ENCODE data around the gene TWF2.
A peak's percentile ranks its signal among the peaks of the same experiment; 100 is the strongest.

The TWF2 gene

DNA sequence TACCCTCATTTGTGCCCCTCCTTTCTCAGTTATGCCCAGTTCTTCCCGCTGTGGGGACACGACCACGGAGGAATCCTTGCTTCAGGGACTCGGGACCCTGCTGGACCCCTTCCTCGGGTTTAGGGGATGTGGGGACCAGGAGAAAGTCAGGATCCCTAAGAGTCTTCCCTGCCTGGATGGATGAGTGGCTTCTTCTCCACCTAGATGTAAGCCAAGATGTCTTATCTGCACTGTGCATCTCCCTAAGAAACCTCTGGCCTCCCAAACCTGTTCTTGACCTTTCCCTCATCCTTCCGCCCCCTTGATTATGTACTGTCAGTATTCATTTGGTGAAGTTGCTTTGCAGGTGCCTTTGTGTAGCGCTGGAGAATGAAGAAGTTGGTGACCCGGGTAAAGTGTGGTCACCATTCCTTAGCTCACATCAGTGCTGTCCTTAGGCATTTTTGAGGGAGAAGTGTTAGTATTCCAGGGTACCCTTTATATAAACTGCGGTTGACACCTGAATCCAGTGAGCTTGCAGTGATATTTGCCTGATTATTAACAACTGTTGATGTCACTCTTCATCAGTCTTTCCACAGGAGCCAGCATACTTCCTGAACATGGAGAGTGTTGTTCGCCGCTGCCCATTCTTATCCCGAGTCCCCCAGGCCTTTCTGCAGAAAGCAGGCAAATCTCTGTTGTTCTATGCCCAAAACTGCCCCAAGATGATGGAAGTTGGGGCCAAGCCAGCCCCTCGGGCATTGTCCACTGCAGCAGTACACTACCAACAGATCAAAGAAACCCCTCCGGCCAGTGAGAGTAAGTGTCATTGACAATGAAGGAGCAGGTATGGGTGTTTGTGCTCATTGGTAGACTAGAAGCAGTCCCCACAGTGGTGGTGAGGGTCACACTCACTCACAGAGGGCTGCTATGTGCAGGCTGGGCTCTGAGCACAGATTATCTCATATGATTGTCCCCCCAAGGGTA lies 40.0 kb downstream of the TWF2 start:
- DNase-seq = no peak

DNA sequence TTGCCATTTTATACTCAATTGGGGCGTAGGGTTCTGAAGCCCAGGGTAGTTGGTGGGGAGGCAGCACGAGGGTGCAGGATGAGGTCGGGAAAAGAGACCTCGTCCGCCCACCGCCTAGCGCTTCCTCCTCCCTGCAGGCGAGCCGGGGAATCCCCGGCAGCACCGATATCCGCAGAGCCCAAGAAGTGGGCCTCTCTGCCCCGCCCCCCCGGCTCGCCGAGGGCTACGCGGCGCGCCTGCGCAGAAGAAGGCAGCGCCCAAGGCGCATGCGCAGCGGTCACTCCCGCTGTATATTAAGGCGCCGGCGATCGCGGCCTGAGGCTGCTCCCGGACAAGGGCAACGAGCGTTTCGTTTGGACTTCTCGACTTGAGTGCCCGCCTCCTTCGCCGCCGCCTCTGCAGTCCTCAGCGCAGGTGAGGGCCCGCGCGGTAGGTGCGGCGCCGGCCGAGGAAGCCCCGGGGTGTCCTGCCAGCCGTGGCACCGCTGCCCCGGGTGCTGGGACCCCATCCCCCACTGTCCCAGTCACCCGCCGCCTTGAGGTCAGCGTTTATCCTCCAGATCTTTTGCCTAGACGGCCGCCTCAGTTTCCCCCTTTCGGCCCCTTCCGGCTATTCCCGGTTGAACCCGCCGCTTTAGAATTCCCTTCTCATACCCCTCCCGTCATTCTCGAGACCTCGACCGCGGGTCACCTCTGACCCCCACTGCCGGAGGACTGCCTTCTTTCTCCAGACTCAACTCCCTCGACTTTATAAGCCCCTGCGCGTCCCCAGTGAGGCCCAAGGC lies 40.9 kb downstream of the TWF2 start, which contains the start of gene ALAS1:
Gene ALAS1, plus strand, starts transcription at position 319 of the 784 bp plus-strand sequence. CDS start 1,082 bp downstream, outside the sequence.
- DNase-seq = peak; percentile 86

DNA sequence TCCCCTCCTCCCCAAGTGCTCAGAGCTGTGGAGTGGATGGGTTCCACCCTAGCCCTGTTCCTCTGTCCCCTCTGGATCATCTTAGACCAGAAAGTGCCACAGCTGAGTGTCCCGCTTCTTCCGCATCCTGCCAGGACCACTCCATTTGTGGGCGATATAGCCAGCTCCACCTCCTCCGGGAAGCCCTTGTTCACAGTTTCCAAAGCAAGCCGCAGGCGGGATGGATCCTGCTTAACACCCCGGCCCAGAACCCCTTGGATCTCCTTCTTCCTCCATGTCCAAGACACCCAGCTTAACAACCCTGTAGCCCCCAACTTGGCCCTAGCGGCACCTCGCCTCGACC lies 41.5 kb downstream of the TWF2 start:
- DNase-seq = no peak

DNA sequence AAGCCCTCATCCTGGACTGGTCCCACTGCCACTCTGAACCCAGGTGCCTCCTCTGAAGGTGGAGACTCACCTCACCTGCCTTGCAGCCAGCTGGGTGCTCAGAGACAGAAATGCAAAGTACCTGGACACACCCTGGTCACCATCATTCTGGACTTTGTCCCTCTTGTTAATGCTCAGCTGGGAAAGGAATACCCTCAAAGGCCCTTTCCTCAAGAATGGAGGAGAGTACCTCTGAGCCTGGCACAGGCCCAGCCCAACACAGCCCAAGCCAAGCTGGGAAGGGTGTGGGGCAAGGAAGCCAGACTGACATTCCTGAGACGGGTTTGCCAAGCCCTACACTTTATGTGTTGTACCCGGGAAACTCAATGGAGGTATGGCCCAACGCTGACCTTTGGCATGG lies 42.0 kb downstream of the TWF2 start:
- DNase-seq = no peak

DNA sequence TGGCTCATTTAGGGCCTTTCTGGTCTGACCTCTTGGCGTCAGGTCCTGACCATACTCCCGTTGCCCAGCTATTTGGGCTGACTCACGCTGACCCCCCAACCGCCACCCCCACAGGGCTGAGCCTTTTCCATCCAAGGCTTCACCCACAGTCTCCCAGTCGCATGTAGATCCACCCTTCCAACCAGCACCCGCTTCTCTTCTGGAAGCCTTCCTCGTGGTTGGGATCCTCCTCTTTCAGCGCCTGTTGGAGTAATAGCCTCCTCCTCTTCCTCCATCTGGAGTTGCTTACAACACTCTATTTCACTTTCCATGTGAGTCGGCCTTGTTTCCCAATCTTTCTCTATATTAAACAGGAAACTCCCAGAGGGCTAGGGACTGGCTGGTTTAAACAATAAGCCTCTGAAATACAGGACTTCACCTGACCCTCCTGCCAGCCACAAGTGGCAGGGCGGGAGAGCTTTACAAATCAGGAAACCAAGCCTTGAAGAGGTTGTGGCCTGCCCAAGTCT lies 43.1 kb downstream of the TWF2 start:
- DNase-seq = no peak

DNA sequence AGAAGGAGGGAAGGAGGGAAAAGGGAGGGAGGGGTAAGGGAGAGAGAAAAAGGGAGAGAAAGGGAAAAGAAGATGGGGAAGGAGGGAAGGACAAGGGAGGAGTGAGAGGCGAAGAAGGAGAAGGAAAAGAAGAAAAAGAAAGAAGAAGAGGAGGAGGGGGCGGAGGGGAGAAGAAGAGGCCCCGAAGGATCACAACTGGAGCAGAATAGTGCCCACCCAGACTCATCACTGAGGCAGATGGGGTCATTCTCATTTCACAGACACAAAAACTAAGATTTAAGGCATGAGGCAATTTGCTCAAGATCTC lies 43.7 kb downstream of the TWF2 start:
- no peak for DNase-seq

DNA sequence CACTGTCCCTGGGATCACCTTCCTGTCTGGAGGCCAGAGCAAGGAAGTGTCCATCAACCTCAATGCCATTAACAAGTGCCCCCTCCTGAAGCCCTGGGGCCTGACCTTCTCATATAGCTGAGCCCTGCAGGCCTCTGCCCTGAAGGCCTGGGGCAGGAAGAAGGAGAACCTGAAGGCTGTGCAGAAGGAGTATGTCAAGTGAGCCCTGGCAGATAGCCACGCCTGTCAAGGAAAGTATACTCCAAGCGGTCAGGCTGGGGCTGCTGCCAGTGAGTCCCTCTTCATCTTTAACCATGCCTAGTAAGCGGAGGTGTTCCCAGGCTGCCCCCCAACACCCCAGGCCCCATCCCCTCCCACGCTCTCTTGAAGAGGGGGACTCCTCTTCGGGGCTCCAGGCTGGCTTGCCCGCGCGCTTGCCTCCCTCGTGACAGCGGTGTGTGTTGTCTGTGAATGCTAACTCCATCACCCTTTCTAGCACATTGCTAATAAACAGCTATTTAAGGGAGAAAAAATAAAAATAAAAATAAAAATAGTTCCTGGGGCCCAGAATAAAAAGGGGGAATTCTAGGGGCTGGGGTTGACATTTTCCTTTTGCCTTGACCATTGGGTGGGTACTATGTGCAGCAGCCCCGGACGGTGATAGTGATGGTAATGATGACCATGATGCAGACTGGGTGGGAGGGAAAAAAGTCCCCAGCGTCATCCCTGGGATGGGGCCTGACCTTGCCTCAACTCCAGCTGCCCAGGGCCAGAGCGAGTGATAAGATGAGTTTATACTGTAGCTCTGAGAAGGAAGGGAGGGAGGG lies 44.3 kb downstream of the TWF2 start:
- DNase-seq = no peak

DNA sequence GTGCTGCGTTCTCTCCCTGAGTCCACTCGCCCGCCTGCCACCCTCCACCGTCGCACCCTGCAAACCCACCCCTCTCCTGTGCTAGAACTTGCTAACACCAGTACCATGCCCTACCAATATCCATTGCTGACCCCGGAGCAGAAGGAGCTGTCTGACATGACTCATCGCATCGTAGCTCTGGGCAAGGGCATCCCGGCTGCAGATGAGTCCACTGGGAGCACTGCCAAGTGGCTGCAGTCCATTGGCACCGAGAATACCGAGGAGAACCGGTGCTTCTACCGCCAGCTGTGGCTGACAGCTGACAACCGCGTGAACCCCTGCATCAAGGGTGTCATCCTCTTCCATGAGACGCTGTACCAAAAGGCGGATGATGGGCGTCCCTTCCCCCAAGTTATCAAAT lies 45.9 kb downstream of the TWF2 start:
- DNase-seq = no peak

DNA sequence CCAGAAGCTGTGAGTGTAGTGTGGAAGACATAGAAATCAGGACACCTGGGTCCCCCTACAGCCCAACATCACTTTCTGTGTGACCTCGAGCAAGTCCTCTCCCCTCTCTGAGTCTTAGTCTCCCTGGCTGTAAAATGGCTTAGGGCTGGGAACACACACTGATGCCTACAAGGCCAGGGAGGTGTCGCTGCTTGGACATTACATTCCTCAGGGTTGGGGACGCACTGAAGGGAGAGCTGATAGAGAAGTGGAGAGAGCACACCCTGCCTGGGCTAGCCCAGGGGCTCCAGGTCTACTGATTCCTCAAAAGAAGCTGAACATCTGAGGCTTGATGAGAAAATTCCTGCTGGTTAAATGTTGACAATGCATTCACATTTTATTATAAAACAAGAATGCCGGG lies 47.3 kb downstream of the TWF2 start:
- no peak for DNase-seq

DNA sequence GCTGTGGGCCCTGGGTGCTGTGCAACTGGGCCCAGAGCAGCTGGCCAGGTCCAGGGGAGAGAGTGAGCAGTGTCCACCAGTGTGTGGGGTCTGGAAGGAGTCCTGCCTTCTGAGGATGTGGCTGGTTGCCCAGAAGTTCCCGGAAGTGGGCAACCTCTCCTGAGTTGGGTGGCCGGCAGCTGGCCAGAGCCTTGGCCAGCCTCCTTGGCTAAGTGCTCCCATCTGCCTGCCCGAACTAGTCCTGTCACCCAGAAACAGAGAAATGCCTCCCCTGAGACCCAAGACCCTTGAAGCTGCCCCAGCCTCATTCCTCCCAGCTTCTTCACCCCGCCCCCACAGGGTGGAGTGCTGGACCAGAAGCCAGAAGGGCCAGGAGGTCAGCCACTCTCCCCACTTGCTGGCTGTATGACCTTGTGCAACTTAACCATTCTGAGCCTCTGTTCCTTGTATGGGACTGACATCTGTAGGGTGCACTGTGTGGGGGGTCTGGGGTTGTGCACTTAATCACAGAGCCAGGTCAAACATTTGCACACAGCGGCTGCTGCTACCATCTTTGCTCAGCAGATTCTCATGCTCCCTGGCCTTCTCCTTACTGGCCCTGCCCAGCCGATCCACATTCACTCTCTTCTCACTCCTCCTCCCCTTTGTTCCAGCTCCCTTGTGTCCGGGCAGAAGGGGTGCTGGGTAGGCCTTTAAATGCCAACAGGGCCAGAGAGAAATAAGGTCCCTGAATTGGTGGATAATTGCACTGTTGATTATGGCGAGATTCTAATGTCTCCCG lies 48.5 kb downstream of the TWF2 start:
- DNase-seq = no peak

DNA sequence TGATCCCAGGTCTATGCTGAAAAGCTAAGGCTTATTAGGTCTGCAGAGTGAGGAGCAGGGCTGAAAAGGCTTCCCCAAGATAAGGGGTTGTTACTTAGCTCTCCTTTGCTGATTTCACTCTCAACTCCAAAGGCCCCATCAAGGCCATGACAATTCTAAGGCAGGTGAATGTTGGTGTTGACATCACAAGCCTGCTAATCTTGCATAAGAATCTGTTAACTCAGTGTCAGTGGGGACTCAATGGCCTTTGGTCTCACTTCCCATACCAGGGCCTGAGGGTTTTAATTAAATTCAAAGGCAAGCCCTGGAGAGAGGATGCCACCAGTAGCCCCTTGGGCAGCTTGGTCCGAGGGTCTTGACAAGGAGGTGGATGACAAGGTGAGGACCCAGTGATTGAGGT lies 50.4 kb downstream of the TWF2 start:
- no peak for DNase-seq

DNA sequence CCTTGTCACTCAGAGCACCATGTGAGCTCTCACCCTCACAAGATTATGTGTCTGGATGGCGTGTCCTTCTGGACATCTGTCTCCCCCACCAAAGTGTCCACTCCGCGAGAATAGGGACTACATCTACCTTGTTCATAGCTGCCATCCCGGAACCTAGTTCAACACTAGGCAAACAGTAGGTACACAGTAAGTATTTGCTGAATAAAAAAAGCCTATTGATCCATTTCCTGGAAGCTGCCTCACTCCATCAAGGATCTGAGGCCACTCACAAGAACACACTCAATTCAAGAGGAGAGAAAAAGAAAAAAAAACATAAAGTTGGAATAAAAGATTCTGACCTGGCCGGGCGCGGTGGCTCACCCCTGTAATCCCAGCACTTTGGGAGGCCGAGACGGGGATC lies 52.2 kb downstream of the TWF2 start:
- no peak for DNase-seq

DNA sequence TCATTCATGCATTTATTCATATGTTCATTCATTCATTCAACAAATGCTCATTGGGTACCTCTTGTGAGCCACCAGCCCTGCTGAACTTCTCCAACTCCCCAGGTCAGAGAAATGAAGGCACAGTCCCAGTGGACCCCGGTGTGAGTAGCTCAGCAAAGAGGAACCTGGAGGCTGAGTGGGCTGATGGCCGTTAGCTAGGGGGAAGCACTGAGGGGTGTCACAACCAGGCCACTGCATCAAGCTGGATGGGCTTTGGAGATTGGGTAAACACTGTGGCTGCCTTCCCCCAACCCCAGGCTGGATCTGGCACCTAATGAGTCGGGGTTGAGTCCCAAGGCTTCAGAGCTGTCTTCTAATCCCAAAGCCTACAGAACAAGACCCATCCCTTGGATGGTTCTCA lies 53.1 kb downstream of the TWF2 start:
- no peak for DNase-seq

DNA sequence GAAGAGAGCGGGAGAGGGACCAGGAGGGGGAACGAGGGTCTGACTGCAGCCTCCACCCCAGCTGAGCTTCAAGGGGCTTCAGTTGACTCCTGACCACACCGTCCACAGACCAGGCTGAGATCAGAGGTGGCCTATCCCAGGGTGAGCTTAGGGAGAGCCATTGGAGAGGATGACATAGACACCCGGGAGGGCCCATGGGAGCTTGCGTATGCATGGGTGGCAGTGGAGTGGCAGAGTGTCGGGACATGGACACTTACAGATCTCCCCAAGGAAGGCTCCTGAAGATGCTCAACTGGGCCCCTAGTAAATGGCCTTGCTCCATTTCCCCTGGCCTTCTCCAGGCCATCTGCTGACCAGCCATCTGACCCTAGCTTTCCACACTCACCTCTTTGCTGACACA lies 53.6 kb downstream of the TWF2 start:
- no peak for DNase-seq

DNA sequence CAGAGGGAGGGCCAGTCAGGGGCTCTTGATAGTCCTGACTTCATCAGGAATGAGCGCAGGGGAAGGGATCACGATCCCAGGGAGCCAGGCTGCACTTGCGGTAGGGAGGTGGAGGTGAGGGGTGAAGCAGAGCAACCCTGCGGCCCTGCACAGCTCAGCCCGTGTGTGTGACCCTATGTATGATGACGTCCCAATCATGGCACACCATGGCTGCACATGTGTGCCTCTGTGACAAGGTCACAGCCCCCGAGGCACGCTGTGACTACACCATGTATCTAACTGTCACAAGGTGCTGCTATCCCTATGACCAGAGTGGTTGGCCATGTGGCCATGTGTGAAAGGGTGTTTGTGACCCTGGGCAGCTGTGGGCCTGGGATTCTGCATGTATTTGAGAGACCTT lies 54.3 kb downstream of the TWF2 start:
- DNase-seq = no peak

DNA sequence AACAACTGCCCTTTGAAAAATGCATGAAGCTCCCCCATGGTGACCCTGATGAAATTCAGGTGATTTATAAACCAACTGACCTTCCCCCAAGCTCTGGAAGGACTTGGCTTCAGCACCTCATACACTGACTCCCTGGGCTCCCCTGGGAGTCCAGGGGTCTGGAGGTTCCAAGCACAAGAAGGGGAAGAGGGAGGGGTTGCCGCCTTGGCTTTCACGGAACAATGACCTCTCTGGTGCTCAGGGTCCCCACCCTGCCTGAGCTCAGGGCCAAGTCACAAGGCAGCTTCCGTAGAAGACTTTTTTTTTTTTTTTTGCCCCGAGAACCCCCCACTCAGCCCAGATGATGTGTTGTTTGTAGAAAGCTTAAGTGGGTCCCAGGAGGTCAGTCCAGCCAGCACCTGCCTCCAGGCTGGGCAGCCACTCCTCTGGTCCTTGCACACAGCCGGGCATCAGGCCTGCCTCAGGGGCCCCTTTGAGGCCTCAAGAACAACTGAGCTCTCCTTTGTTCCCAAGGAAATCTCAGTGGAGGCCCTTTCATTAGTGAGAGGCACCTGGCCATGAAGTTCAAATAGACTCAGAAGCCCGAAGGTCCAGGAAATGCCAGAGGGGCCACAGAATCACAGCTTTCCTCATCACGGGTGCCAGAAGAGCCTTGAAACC lies 55.0 kb downstream of the TWF2 start:
- DNase-seq = peak; percentile 78

DNA sequence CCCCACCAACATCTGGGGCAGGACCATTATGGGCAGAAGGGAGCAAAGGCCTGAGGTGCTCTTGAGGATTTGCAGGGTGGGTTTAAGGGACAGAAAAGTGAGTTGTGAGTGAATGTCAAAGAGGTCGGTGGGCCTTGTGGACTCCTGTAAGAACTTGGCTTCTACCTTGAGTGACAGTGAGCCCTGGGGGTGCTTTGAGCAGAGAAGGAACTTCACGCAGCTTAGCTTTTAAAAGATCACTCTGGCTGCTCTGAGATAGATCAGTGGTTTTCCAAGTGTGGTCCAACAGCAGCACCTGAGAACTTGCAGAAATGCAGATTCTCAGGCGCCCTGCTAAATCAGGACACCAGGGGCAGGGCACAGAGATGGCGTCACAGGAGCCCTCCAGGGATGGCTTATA lies 56.3 kb downstream of the TWF2 start:
- DNase-seq = no peak

DNA sequence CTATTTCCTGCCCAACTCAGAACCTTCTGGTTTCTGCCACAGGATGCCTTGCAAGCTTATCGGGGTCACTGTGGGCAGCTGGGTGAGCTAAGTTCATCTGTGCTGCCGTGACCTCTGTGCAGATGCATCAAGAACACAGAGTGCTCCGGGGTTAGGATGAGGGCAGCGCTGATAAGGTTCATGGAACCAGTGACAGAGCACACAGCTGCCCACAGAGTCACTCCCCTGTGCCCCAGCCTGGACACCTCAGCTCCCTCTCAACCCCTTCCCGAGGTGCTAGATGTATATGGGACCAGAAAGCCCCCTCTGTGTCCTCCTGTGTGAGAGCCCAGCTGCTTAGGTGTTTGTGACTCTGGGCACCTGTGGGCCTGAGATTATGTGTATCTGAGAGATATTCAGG lies 56.8 kb downstream of the TWF2 start:
- DNase-seq = no peak

DNA sequence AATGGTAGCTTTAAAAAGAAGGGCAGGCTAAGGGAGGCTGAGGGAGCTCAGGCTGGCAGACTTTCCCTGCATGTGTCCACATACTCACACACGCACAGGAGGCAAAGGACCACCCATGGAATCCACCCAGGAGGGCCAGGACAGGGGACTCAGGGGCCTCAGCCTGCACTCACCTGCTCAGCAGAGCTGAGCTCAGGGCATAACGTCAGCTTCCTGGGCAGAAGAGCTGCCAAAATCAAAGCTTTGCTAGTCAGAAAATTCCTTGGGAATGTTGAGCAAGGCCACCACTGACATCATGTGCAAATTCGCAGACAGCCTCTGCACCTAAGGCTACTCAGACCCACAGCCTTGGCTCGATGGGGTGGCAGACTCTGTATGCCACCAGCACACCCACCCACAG lies 57.4 kb downstream of the TWF2 start:
- DNase-seq = no peak
